Measurements from ENCODE around the gene B4GALNT4.
"Not testable (repeated sequence)": the region's sequence is repeated elsewhere in the genome, so short reads cannot be mapped to it uniquely, and the experiment has no call there.

The B4GALNT4 gene

DNA sequence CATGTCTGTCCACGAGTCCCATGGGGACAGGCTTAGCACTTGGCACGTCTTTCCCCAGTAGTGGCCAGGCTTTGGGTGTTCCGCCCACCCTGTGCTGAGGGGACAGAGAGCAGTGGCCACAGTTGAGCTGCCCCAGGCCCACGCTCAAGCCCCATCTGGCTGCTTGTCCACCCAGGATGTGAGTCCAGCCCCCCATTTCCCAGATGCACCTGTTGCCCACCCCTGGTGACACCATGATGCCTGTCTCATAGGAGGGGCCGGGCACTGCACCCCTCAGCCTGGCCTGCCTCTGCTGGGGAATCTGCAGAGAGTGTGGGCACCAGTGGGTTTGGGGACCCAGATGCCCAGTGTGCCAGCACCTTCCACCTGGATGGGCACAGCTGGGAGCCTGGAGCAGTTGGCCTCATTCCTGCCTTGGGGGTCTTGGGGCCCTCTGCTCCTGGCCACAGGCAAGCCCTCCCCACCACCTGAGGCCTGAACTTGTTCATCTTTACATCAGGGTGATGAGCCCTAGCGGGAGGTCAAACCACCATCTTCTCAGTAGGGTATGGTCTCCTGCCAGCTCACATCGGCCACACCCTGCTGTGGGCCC is 39.8 kb downstream of the B4GALNT4 start:
- no peak for DNase-seq

DNA sequence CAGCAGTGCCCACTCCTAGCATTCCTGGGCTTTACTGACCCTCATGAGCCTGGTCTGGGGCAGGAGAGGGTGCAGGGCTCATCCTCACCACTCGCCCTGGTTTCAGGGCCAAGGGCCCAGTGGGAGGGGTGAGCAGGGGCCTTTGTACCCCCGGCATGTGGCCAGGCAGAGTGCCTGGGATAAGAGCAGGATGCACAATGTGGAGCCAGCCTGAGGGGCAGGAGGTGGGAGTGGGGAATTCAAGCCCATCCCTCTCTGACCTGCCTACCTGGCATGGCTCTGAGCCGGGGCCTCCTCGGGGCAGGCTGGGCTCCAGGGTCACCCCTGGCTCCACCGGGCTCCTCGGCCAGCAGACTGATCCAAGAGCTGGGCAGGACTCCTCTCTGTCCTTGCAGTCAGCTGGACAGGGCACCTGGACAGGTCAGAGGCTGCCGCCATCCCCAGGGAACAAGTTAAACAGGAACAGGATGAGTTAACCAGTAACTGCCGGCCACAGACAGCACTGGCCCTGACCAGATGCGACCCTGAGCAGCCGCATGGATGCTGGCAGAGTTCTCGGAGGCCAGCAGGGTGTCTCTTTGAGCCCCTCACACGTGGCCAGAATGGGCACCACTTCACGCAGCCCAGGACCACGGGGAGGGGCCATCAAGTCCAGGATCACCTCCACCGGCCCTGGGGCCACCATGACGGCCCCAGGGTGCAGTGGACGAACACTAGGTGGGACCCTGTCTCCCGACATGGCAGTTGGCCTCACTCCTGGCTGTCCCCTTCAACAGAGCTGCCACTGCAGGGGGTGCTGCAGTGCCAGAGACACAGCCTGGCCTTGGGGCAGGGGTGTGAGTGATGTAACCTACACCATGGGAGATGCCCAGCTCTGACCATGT is 40.5 kb downstream of the B4GALNT4 start:
- DNase-seq = no peak

DNA sequence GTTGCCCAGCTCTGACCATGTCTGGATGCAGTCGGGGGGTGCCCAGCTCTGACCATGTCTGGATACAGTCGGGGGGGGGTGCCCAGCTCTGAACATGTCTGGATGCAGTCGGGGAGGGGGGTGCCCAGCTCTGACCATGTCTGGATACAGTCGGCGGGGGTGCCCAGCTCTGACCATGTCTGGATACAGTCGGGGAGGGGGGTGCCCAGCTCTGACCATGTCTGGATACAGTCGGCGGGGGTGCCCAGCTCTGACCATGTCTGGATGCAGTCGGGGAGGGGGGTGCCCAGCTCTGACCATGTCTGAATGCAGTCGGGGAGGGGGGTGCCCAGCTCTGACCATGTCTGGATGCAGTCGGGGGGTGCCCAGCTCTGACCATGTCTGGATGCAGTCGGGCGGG is 41.4 kb downstream of the B4GALNT4 start:
- not testable (repeated sequence) for DNase-seq

DNA sequence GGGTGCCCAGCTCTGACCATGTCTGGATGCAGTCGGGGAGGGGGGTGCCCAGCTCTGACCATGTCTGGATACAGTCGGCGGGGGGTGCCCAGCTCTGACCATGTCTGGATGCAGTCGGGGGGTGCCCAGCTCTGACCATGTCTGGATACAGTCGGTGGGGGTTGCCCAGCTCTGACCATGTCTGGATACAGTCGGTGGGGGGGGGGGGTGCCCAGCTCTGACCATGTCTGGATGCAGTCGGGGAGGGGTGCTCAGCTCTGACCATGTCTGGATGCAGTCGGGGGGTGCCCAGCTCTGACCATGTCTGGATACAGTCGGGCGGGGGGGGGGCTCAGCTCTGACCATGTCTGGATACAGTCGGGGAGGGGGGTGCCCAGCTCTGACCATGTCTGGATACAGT is 42.2 kb downstream of the B4GALNT4 start:
- DNase-seq = not testable (repeated sequence)

DNA sequence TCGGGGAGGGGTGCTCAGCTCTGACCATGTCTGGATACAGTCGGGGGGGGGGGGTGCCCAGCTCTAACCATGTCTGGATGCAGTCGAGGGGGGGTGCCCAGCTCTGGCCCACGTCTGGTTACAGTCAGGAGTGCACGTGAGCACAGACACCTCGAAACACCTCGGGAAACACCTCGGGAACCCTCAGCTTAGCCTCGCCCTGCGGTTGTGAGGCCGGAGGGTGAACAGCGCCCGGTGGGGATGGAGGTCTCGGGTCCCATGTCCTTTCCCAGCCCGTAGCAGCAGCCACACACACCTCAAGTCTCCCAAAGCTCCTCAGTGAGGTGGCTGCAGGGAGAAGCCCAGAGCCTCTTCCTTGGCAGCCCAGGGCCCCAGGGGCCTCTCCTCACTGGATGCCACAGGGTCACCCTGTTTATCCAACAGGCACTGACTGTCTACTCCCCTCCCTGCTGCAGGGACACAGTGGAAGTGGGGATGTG is 43.4 kb downstream of the B4GALNT4 start:
- DNase-seq = no peak

DNA sequence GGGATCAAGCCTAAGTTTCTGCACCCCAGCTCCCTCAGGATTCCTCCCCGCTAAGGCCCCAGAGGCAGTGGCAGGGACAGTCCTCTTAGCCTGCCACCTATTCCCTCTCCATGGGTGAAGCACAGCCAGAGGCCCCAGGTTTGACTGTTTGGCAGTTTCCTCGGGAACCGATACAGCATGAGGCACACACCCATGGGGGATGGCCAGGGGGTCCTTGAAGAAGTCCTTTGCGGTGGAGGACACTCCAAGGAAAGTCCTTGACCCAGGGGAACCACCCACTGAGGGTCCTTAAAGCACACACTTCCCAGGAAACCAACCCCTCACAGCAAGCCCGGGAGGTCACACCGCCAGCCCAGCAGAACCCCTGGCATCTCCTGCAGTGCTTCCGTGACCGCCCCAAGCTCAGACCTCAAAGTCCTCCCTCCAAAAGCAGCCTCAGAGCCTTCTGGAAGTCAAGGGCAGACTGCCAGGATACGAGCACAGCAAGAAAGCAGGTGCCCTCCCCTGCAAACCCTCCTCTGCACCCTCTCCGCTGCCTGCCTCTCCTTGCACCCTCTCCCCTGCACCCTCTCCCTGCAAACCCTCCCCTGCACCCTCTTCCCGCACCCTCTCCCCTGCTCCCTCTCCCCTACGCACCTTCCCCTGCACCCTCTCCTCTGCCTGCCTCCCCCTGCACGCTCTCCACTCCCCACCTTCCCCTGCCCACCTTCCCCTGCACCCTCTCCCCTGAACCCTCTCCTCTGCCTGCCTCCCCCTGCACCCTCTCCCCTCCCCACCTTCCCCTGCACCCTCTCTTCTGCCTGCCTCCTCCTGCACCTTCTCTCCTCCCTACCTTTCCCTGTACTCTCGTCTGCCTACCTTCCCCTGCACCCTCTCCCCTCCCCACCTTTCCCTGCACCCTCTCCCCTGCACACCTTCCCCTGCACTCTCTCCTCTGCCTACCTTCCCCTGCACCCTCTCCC is 44.1 kb downstream of the B4GALNT4 start:
- DNase-seq = no peak

DNA sequence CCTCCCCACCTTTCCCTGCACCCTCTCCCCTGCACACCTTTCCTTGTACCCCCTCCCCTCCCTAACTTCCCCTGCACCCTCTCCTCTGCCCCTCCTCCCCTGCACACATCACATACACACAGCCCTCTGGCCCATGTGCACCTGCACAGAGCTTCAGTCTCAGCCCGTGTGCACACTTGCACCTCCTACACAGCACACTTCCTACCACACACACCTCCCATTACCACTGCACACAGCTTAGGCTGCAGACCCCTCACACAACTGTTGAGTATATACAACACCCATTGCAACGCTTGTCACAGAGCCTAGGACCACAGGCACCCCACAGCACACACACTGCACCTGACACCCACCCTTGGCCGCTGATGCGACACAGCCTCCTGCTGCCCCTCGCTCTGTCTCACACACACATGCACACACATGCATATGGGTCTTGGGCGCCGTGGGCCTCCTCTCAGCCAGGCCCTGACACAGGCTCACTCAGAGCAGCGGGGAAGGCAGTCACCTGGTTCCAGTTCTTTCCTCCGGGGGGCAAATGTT is 45.1 kb downstream of the B4GALNT4 start:
- DNase-seq = no peak

DNA sequence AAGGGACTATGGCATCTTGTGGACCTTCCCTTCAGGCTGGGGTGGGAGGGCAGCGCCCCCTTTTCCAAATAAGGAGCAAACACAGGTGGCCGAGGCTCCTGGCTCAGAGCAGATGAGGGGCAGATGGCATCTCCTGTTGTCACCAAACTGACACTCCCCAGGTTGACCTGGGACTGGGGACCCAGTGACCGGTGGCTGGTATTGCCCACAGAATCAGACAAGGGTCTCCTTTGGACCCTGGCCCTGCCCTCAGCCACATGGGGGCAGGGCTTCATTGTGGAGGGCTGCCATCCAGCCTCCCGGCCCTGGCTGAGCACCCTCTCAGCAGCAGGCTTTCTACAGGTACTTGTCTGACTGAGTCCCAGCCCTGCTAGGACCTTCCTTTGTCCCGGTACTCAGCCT is 46.3 kb downstream of the B4GALNT4 start:
- DNase-seq = no peak

DNA sequence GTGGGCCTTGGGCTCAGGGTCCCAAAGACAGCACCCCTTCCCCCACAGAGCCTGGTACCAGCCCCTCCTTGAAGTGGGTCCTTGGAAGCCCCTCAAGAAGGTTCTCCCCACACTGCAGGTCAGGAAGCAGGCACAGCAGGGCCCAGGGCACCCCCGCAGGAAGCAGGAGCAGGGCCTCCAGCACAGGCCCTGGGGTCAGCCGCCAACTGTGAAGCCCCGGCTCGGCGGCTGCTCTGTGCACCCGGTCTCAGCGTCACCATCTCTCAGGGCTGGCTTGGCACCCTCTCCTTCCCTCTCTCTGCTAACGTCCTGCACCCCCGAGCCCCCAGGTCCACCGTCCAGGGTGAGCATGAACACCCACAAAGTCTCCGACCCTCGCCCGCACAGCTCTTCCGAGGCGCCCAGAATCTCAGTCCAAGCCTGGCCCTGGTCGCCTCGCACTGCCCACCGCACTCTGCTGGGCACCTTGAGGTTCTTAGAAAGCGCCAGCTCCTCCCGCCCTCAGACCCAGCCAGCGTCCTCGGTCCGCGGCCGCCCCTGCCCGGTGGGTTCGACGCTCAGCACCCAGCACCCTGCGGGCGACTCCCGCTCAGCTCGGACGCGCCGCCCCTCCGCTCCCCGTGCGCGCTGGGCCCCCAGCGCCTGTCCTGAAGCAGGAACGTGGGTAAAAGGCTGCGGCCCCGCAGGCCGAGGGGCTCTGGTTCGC is 46.9 kb downstream of the B4GALNT4 start:
- no peak for DNase-seq

DNA sequence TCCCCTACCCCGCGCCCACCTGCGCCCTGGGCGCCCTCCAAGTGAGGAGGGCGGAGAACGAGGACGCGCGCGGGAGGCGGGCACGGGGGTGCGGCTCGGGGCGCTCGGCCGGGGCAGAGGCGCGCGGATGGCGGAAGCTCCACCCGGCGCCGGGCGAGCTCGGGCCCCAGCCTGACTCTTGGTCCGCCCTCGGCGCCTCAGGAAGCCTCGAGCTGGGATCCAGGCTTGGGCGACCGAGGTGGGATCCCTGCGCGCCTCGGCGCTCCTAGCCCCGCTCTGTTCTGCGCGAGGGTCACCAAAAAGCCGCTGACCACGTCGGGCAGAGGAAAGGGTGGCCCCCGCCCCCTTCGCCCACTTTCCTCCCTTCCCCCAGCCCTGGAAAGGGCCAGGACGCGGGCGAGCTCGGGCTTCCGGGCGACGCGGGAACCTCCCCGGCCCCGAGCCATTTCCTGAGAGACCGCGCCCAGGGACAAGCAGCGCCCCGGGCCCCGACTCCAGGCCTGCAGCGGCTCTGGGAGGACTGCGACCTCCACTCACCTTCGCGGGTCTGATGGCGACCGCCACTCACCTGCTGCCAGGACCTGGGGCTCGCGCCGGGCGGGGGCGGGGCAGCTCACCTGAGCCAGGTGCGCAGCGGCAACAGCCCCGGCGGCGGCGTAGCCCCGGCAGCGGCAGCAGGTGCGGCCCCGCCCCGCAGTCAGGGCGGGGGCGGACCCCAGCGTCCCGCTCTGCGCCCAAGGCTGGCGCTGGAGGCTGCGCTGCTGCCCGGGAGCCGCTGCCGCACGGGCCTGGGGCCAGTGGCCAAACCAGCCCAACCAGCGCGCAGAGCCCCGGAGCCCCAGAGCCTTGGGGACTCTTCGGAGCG is 47.7 kb downstream of the B4GALNT4 start:
- DNase-seq = no peak

DNA sequence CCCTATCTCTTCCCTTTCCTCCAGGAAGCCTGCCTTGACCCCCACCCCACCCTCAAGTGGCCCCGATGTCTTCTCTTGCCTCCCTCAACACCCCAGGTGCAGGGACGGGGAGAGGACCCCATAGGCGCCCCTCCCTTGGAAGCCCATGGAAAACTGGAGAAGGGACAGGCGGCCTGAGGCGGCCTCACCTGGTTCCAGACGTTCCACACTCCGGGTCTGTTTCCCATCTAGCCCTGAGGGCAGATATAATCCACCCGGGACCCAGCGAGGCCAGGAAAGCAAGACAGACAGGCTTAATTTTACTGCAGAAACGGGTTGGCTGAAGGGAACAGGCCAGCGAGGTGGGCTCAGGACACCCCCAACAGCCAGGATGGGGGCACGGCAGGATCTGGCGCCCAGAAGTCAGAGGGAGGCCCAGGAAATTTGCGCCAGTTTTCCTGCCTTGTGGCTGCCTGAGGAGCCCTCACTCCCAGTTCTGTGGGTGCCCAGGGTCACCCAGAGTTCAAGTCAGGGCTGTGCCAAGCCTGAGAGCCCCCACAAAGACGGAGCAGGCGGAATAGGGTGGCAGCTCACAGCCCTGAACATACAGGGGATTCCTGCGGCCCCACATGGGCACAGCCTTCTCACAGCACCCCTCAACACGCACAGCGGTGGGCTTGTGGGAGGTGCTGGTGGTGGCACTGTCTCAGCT is 48.5 kb downstream of the B4GALNT4 start:
- DNase-seq = no peak

DNA sequence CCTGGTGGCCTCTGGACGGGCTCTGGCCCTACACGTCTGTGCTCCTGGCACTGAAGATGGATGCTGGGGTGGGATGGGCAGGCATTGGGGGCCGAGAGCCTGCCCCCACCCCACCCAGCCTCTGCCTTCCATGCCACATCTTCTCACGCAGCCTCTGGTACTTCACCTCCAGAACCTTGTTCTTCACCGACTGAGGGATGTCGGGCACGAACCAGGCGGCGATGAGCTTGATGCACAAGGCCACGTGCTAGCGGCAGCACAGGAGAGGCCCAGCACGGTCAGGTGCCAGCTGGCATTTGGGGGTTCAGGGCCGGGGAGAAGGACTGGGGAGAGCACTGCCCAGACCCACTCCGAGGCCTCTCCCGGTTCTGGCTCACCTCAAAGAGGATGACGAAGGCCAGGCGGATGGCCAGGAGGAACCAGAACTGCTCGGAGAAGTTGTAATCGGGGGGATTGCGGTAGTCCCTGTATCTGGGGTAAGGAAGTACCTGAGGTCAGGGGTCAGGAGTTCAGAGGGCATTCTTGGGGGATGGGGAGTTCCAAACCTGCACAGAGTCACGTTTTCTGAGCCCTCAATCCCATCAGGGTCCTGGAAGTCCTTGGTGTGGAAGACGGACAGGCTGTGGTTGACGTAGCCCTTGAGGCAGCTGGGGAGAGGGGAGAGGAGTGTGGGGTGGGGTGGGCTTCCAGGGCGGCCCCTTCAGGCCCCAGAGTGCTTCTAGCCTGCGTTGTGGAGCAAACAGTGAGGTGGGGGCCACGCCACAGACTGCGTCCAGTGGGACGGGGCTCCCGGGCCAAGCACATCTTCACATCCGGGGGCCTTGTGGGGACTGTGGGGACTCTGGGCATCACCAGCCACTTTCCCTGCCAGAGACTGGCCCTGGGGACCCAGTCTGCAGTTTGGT is 49.3 kb downstream of the B4GALNT4 start:
- DNase-seq = no peak

DNA sequence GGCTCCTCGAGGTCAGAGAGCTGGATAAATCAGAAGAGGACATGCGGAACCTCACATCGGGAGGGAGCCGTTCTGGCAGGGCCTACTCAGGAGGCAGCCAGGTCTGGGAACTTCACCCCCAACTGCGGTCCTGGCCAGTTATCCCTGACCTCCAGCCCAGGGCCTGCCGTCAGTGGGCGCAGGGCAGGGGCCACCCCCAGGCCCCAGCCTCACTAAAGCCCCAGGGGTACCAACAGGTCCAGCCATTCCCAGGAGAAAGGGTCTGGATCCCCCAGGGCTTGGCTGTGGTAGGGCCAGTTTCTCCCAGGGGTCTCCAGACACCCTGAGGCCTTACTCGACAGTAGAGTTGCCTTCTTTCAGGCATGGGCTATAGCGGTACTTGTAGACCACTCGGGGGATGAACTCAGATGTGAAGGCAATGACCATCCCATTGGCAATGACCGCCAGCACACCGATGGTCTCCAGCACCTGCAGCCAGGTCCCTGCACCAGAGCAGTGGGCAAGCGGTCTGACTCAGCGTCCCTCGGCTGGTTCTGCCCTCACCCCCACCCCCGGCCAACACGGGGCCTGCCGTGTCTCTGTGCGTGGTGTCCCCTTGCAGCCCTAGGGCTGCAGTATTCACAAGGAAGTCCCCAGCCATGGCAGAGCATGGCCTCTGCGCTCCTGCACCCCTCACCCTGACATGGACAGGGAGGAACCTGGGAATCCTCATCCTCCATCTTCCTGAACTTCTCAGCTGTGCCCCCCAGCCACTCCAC is 50.1 kb downstream of the B4GALNT4 start:
- no peak for DNase-seq

DNA sequence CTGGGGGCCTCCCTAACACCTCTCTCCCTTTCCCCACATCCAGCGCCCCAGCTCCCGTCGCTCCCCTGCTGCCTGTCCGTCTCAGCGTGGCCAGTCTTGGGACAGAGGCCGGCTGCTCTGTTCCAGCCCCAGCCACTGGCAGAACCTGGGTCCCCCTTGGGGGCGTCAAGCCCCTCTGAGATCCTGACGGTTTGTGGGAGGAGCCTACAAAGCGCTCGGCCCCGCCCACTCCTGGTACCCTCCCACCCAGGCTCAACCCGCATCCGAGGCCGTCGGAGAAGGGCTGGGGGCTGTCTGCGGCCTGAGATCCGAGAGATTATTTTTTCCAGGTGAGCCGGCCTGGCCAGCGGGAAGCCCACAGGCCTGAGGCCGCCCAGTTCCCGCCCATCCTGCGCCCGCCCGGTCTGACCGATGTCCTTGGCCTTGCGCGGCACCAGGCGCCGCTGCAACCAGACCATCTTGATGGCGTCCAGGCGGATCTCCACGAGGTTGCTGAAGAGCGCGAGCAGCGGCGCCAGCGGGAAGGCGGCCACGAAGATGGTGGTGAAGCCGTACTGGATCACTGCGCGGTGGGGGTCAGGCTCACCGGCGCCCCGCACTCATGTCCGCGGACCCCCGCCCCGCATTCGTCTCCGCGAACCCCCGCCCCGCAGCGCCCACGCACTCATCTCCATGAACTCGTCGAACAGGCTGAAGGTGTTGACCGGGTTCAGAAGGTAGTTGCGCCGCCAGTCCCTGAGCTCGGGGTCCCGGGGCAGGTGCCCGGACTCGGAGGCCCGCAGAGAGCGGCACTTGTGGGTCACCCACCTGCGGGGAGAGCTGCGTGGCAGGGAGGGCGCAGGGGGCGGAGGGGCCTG is 51.0 kb downstream of the B4GALNT4 start:
- no peak for DNase-seq

DNA sequence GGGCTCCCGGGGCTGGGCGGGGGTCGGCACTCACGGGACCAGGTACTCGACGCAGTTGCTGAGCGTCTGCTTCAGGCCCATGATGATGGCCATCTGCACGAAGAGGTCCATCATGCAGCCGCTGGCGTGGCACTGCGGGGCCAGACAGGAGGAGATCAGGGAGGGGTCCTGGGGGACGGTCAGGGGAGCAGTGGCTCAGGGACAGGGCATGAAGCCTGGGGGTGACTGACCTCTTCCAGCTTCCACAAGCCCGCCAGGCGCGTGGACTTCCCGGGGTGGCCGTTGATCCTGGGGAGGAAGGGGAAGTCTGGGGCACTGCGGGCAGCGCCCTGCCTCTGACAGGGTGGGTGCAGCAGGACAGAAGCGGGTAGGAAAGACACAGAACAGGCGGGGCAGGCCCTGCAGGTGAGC is 51.6 kb downstream of the B4GALNT4 start:
- DNase-seq = no peak

DNA sequence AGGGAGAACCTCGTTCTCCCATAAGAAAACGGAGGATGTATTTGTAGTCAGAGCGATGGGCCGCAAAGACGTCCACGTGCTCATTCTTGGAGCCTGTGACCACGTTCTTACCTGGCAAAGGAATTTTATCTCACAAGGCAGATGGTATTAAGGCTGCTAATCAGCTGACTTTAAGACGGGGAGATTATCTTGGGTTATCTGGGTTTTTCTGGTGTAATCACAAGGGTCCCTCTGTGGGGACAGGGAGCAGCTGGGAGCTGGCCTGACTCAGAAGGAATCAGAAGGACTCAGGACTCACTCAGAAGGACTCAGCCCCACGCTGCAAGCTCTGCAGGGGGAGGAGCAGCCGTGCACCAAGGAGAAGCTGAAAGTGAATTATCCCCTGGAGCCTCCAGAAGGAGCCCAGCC is 53.0 kb downstream of the B4GALNT4 start:
- DNase-seq = no peak

DNA sequence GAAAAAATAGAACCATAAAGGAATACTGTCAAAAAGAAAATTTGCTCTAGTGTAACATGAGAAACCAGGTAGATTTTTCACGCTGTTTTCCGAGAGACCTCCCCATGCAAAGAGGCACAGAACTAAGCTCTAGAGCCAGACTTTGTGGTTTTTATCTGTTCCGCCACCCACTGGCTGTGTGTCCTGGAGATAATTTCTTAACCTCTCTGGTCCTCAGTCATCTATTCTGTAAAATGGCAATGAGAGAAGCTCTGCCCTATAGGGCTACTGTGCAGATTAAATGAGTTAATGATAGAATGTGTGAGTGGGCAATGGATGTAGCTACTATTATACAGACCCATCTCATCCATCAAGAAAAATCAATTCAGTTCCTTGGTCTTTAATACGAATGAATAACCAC is 54.9 kb downstream of the B4GALNT4 start:
- DNase-seq = no peak

DNA sequence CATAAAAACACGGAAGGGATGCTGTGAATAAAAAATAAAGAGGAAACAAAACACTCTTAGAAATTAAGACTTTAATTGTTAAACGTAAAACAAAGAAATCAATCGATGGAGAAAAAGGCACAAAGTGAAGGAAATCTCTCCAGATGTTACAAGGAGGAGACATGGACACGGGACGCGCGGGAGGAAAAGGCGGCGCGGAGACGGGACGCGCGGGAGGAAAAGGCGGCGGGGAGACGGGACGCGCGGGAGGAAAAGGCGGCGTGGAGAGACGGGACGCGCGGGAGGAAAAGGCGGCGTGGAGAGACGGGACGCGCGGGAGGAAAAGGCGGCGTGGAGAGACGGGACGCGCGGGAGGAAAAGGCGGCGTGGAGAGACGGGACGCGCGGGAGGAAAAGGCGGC is 55.5 kb downstream of the B4GALNT4 start:
- DNase-seq = not testable (repeated sequence)
